K562 treated with DMSO at 1 percent for 12 hours (cell line): Measurements from ENCODE around the gene AUTS2. TPM values are rescaled to one million over a fixed set of nuclear protein-coding genes. Genes with fewer than 3 reads are reported as not detected.

Experiments
- total RNA-seq: library from RNA; unstranded; fragments of 300-600 nt; gene quantifications from 2 replicates; pipeline ENCODE4 v1.2.3, GENCODE V29; 2022; ENCODE audit not compliant: insufficient read depth

Gene AUTS2
- not detected in 2 replicates for total RNA-seq

GRCh38 chr7:69598081-69598486, at the start of gene AUTS2:
Gene AUTS2, plus strand, starts transcription at chr7:69598475. Its CDS starts 1,179 bp downstream, at chr7:69599654.

